Small intestine (tissue), 7 donors: Measurements from ENCODE around the gene DRICH1. TPM values are rescaled to one million over a fixed set of nuclear protein-coding genes. Genes with fewer than 3 reads are reported as not detected.
"Not testable (repeated sequence)": the region's sequence is repeated elsewhere in the genome, so short reads cannot be mapped to it uniquely, and the experiment has no call there.

Source experiments
- DNase-seq, 2 donors: peaks; one replicate each; pipeline versions ENCODE4 v3.0.0 to v3.0.0-alpha.2; 2013
- FAIRE-seq: peaks from 2 replicates; lab custom pipeline; 2012; peaks lifted over from hg19 to GRCh38; lab: Jason Lieb, UNC
- H3K27ac ChIP-seq, 3 donors: one replicate each; pipeline ENCODE4 v1.5.1; 2013; ENCODE audit warnings: low read length in 2 of 3, mild to moderate bottlenecking in 2 of 3, control low read depth in 1 of 3, inconsistent platforms in 1 of 3, low read depth in 1 of 3, moderate library complexity in 1 of 3
- H3K27me3 ChIP-seq, 3 donors: one replicate each; pipeline ENCODE4 v1.6.1; 2013; ENCODE audit warnings: low read length in 3 of 3, inconsistent platforms in 1 of 3; ENCODE audit not compliant: control insufficient read depth in 3 of 3, insufficient read depth in 3 of 3
- H3K36me3 ChIP-seq, 3 donors: one replicate each; pipeline ENCODE4 v1.6.1; 2013; ENCODE audit warnings: low read length in 3 of 3, inconsistent platforms in 1 of 3, low read depth in 1 of 3, mild to moderate bottlenecking in 1 of 3, moderate library complexity in 1 of 3; ENCODE audit not compliant: control insufficient read depth in 3 of 3, insufficient read depth in 2 of 3
- H3K4me1 ChIP-seq, 3 donors: one replicate each; pipeline ENCODE4 v1.6.1; 2013; ENCODE audit warnings: low read length in 2 of 3, inconsistent platforms in 1 of 3, low read depth in 1 of 3, mild to moderate bottlenecking in 1 of 3, moderate library complexity in 1 of 3; ENCODE audit not compliant: control insufficient read depth in 3 of 3, insufficient read depth in 2 of 3
- H3K4me3 ChIP-seq, 3 donors: one replicate each; pipeline ENCODE4 v1.5.1; 2013; ENCODE audit warnings: low read length in 3 of 3, control low read depth in 1 of 3, inconsistent platforms in 1 of 3, low read depth in 1 of 3, mild to moderate bottlenecking in 1 of 3, moderate library complexity in 1 of 3
- H3K9me3 ChIP-seq, 2 donors: one replicate each; pipeline ENCODE4 v1.6.1; 2013; ENCODE audit warnings: low read depth in 1 of 2, low read length in 1 of 2; ENCODE audit not compliant: control insufficient read depth in 2 of 2, insufficient read depth in 1 of 2
- WGBS, 3 donors: extraction: QIAGEN DNeasy Blood & Tissue Kit; methylation state at CpG; one replicate each; pipeline ENCODE4 v1.1.7; 2013; 5-methylcytosine and 5-hydroxymethylcytosine counted together
- polyA plus RNA-seq, 4 donors: library from polyadenylated mRNA; stranded (reverse) in 3 of 4; unstranded in 1 of 4; fragments of 200-250 nt in 3 of 4; fragments of 120-200 nt in 1 of 4; gene quantifications; one replicate each; pipeline versions ENCODE4 v1.2.1 to v1.2.3, GENCODE V29; 2013
- donor health status: healthy with polysubstance abuse.
- donor health status: control.
- donor health status: control.
- donor health status: Bipolar disorder and iron deficiency.
- donor health status: healthy.

DRICH1 gene
- polyA plus RNA-seq, 4 donors: 0.30 to 1.8 (median 0.97) TPM

GRCh38 chr22:23655891-23656475, 23.9 kb upstream of the DRICH1 start:
- Histone ChIP-seq H3K4me1 (no peaks in the 10 kb centered on the region), H3K9me3 (no peaks in the 10 kb centered on the region), H3K27me3 (no peaks in the 10 kb centered on the region), H3K36me3 (peaks cover 3 to 61% (median 8%) of the 10 kb centered on the region in 3 donors), H3K4me3 (no peak overlapping the region), H3K27ac (no peak overlapping the region)
- FAIRE-seq (no peak), DNase-seq (no peak)
- 84 to 92% (median 89%) methylated on average over 6 of the region's 6 CpGs for WGBS, 3 donors

GRCh38 chr22:23652711-23653110, 20.6 kb upstream of the DRICH1 start:
- WGBS, 3 donors: 91 to 95% (median 93%) methylated on average over 8 of the region's 8 CpGs
- no peak for FAIRE-seq
- no peaks in the 10 kb centered on the region for H3K27me3 ChIP-seq
- H3K4me1 ChIP-seq: no peaks in the 10 kb centered on the region
- H3K4me3 ChIP-seq: no peak overlapping the region
- H3K36me3 ChIP-seq: peaks cover 0 to 57% (median 0%) of the 10 kb centered on the region in 3 donors
- H3K9me3 ChIP-seq: no peaks in the 10 kb centered on the region
- no peak overlapping the region for H3K27ac ChIP-seq
- no peak for DNase-seq

- Histone ChIP-seq H3K27me3 (no peaks in the 10 kb centered on the region), H3K4me1 (no peaks in the 10 kb centered on the region), H3K9me3 (no peaks in the 10 kb centered on the region), H3K4me3 (no peak overlapping the region), H3K36me3 (peaks cover 0 to 55% (median 0%) of the 10 kb centered on the region in 3 donors), H3K27ac (no peak overlapping the region)
- DNase-seq (no peak), FAIRE-seq (no peak)
- 95 to 97% (median 97%) methylated on average over 7 of the region's 7 CpGs for WGBS, 3 donors
These were observed 20.2 kb upstream of the DRICH1 start for GRCh38 chr22:23652286-23652685.

- 89 to 97% (median 91%) methylated on average over 6 of the region's 6 CpGs for WGBS, 3 donors
- no peak for DNase-seq
- H3K9me3 ChIP-seq: no peaks in the 10 kb centered on the region
- H3K4me1 ChIP-seq: no peaks in the 10 kb centered on the region
- no peak overlapping the region for H3K27ac ChIP-seq
- H3K36me3 ChIP-seq: peaks cover 0 to 55% (median 0%) of the 10 kb centered on the region in 3 donors
- no peaks in the 10 kb centered on the region for H3K27me3 ChIP-seq
- no peak for FAIRE-seq
- H3K4me3 ChIP-seq: no peak overlapping the region
These were observed 19.6 kb upstream of the DRICH1 start for GRCh38 chr22:23651676-23652075.

GRCh38 chr22:23649071-23649501, 17.0 kb upstream of the DRICH1 start:
- H3K9me3 ChIP-seq: no peaks in the 10 kb centered on the region
- H3K4me1 ChIP-seq: no peaks in the 10 kb centered on the region
- WGBS, 3 donors: 88 to 93% (median 93%) methylated on average over 18 of the region's 18 CpGs
- H3K4me3 ChIP-seq: no peak overlapping the region
- H3K27ac ChIP-seq: no peak overlapping the region
- FAIRE-seq (no peak), DNase-seq (no peak)
- peaks cover 0 to 44% (median 0%) of the 10 kb centered on the region in 3 donors for H3K36me3 ChIP-seq
- H3K27me3 ChIP-seq: no peaks in the 10 kb centered on the region

- H3K27me3 ChIP-seq, FAIRE-seq, DNase-seq, H3K27ac ChIP-seq, H3K9me3 ChIP-seq, H3K4me1 ChIP-seq, H3K4me3 ChIP-seq: not testable (repeated sequence)
- WGBS, 3 donors: 95 to 96% (median 95%) methylated on average over 7 of the region's 7 CpGs
- H3K36me3 ChIP-seq: peaks cover 0 to 28% (median 0%) of the 10 kb centered on the region in 3 donors
These were observed 14.4 kb upstream of the DRICH1 start for GRCh38 chr22:23646526-23646925.

- H3K27ac ChIP-seq, FAIRE-seq, H3K27me3 ChIP-seq, DNase-seq, H3K4me1 ChIP-seq, H3K4me3 ChIP-seq, H3K9me3 ChIP-seq: not testable (repeated sequence)
- 71 to 75% (median 72%) methylated on average over 5 to 6 of the region's 6 CpGs for WGBS, 3 donors
- H3K36me3 ChIP-seq: peaks cover 0 to 21% (median 0%) of the 10 kb centered on the region in 3 donors
These were observed 8.1 kb upstream of the DRICH1 start for GRCh38 chr22:23640206-23640605.

- H3K36me3 ChIP-seq: peaks cover 0 to 22% (median 0%) of the 10 kb centered on the region in 3 donors
- no peaks in the 10 kb centered on the region for H3K4me1 ChIP-seq
- DNase-seq (no peak), FAIRE-seq (no peak)
- H3K9me3 ChIP-seq: no peaks in the 10 kb centered on the region
- H3K27me3 ChIP-seq: no peaks in the 10 kb centered on the region
- no peak overlapping the region for H3K4me3 ChIP-seq
- WGBS, 3 donors: 71 to 88% (median 86%) methylated on average over 7 of the region's 7 CpGs
- H3K27ac ChIP-seq: no peak overlapping the region
These were observed 7.5 kb upstream of the DRICH1 start for GRCh38 chr22:23639661-23640060.

GRCh38 chr22:23638611-23639010, 6.5 kb upstream of the DRICH1 start:
- Histone ChIP-seq H3K27me3 (no peaks in the 10 kb centered on the region), H3K9me3 (no peaks in the 10 kb centered on the region), H3K4me3 (no peak overlapping the region), H3K4me1 (no peaks in the 10 kb centered on the region), H3K27ac (no peak overlapping the region), H3K36me3 (peaks cover 0 to 24% (median 0%) of the 10 kb centered on the region in 3 donors)
- whole genome bisulfite sequencing, 3 donors: 82 to 91% (median 88%) methylated on average over 10 to 12 of the region's 12 CpGs
- DNase-seq (no peak), FAIRE-seq (no peak)
